Measurements from ENCODE around the gene PTPRD. TPM values are rescaled to one million over a fixed set of nuclear protein-coding genes. Genes with fewer than 3 reads are reported as not detected.

The PTPRD gene
- total RNA-seq, 1 experiment from 2014 or later = 32.5 TPM

DNA sequence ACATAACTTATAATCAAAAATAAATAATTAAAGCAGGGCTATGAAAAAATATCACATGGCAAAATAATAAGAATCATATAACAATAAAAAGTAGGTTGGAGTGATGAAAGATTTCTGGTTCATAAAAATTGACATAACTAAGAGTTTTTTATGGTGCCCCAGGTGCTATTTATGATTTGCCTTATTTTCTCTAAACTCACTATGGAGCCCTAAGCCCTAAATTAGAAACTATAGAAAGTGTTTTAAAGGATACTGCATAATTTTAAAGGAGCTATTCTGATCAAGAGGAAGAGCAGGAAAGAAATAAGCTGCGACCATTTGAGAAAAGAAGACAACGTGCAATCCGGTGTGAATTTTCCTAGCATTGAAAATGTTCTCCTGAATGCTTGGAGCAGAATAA, 2178.2 kb downstream of the PTPRD start:
- no peak overlapping the region for H4K91ac ChIP-seq (ENCODE audit: insufficient read length, low read depth, low read length)
- H2BK120ac ChIP-seq (ENCODE audit: low read depth, low read length, poor library complexity, severe bottlenecking) = no peak overlapping the region
- H3K4me1 Mint-ChIP-seq = peaks cover 24 to 26% of the 10 kb centered on the region in 2 experiments
- no peak overlapping the region for H3K14ac ChIP-seq (ENCODE audit: insufficient read depth, low read length)
- no peak overlapping the region for H3K27ac ChIP-seq (ENCODE audit: insufficient read length, low read depth, low read length)
- no peaks in the 10 kb centered on the region for H3K9me3 ChIP-seq (ENCODE audit: control insufficient read depth, low read depth, low read length)
- H2AK5ac ChIP-seq (ENCODE audit: insufficient read length, low read length) = no peak overlapping the region
- no peak overlapping the region for H2BK20ac ChIP-seq (ENCODE audit: low read depth, low read length, poor library complexity, severe bottlenecking)
- H3T11ph ChIP-seq (ENCODE audit: low read length) = no peak overlapping the region
- no peak overlapping the region for H3K4ac ChIP-seq (ENCODE audit: low read depth, low read length)
- H3K27me3 ChIP-seq (ENCODE audit: insufficient read depth, low read length) = no peaks in the 10 kb centered on the region
- no peaks in the 10 kb centered on the region for H3K23me2 ChIP-seq (ENCODE audit: insufficient read length, low read depth, low read length, poor library complexity, severe bottlenecking)
- H3K79me2 ChIP-seq (ENCODE audit: insufficient read depth, low read length) = no peaks in the 10 kb centered on the region
- WGBS (ENCODE audit: extremely low coverage, insufficient read length, low lambda C conversion rate) = no CpG with 5 or more reads among the region's 3 CpGs
- H2AFZ ChIP-seq (ENCODE audit: low read length) = no peak overlapping the region
- no peaks in the 10 kb centered on the region for H4K20me1 ChIP-seq (ENCODE audit: control insufficient read depth, insufficient read depth, insufficient read length)
- H3K18ac ChIP-seq (ENCODE audit: insufficient read length, low read depth, low read length) = no peak overlapping the region
- no peaks in the 10 kb centered on the region; a peak in 1 of 5 replicates for H3K9me3 Mint-ChIP-seq
- TF ChIP-seq CTCF (conservative IDR thresholded peaks at IDR 0.05) = no peak
- no peak overlapping the region for H2BK12ac ChIP-seq (ENCODE audit: insufficient read length, low read depth, low read length)
- no peaks in the 10 kb centered on the region for H3K36me3 Mint-ChIP-seq (ENCODE audit: insufficient read depth in 1 of 3, low read depth in 3 of 3)
- H3K23ac ChIP-seq (ENCODE audit: insufficient read length, low read depth, low read length) = no peak overlapping the region
- no peaks in the 10 kb centered on the region for H3K27me3 Mint-ChIP-seq (ENCODE audit: low read depth)
- H2BK15ac ChIP-seq (ENCODE audit: low read depth, low read length) = no peak overlapping the region
- no peaks in the 10 kb centered on the region; the same call in 1 of the 2 replicates for H3K4me1 ChIP-seq (ENCODE audit: insufficient read depth, low read length)
- DNase-seq = no peak
- no peak overlapping the region for H4K5ac ChIP-seq (ENCODE audit: insufficient read length, low read depth, low read length)
- H3K9ac ChIP-seq (ENCODE audit: extremely low read depth, insufficient read length, low read length) = no peak overlapping the region
- no peak overlapping the region for H3K4me3 Mint-ChIP-seq
- H3K56ac ChIP-seq (ENCODE audit: insufficient read length, low read depth, low read length) = no peak overlapping the region
- H4K8ac ChIP-seq (replicated peaks; ENCODE audit: insufficient read length, low read depth, low read length) = no peak overlapping the region
- no peak overlapping the region for H2BK5ac ChIP-seq (ENCODE audit: insufficient read length, low read length)
- H3K79me1 ChIP-seq (ENCODE audit: insufficient read depth, low read depth, low read length, poor library complexity, severe bottlenecking) = no peaks in the 10 kb centered on the region
- H3K27ac Mint-ChIP-seq = peak overlapping the region in 1 of 3 experiments; percentile 14; a peak in 1 of 7 replicates
- no peak overlapping the region for H3K4me2 ChIP-seq (ENCODE audit: insufficient read depth, insufficient read length, low read length)

Data from H9 (cell line).